SK-N-SH treated with all-trans-retinoic acid at 6 μM for 48 hours (cell line): Measurements from ENCODE around the gene TIPARP.

Experiments used
- ATAC-seq: fragments of 200-7000 bp; cut with Tn5 transposase; 3 replicates; pipeline ENCODE4 v1.9.1; 2020; ENCODE audit warnings: mild to moderate bottlenecking, moderate library complexity
- ARNTL ChIP-seq: fragments of 450-650 bp; formaldehyde crosslinking; IDR thresholded peaks from 2 replicates; pipeline ENCODE4 v1.5.0; 2020; ENCODE audit warnings: low read depth, mild to moderate bottlenecking, moderate library complexity, borderline replicate concordance
- BACH2 ChIP-seq: fragments of 250-450 bp; sonication (Bioruptor Pico); IDR thresholded peaks from 2 replicates; pipeline ENCODE4 v1.9.0; 2021; ENCODE audit warnings: mild to moderate bottlenecking, borderline replicate concordance
- CREB5 ChIP-seq: fragments of 250-450 bp; sonication (Bioruptor Pico); IDR thresholded peaks from 2 replicates; pipeline ENCODE4 v1.5.1; 2020; ENCODE audit warnings: low read depth, mild to moderate bottlenecking, moderate library complexity
- CSDC2 ChIP-seq: fragments of 250-450 bp; sonication (Bioruptor Pico); IDR thresholded peaks from 2 replicates; pipeline ENCODE4 v1.5.0; 2020; ENCODE audit warnings: mild to moderate bottlenecking, moderate library complexity
- ESRRG ChIP-seq: fragments of 250-450 bp; sonication (Bioruptor Pico); IDR thresholded peaks from 2 replicates; pipeline ENCODE4 v1.6.1; 2021; ENCODE audit warnings: mild to moderate bottlenecking
- GLIS3 ChIP-seq: fragments of 250-450 bp; sonication (Bioruptor Pico); IDR thresholded peaks from 2 replicates; pipeline ENCODE4 v1.5.0; 2020; ENCODE audit warnings: mild to moderate bottlenecking, moderate library complexity
- ISL1 ChIP-seq: fragments of 250-450 bp; sonication (Bioruptor Pico); IDR thresholded peaks from 2 replicates; pipeline ENCODE4 v2.1.2; 2022; ENCODE audit warnings: mild to moderate bottlenecking, moderate library complexity
- OSR1 ChIP-seq: fragments of 250-450 bp; sonication (Bioruptor Pico); IDR thresholded peaks from 2 replicates; pipeline ENCODE4 v1.8.0; 2022; ENCODE audit warnings: moderate library complexity, mild to moderate bottlenecking, inconsistent platforms
- PATZ1 ChIP-seq: fragments of 250-450 bp; sonication (Bioruptor Pico); IDR thresholded peaks from 2 replicates; pipeline ENCODE4 v1.8.0; 2020; ENCODE audit warnings: mild to moderate bottlenecking, moderate library complexity, borderline replicate concordance
- POU6F1 ChIP-seq: fragments of 250-450 bp; sonication (Bioruptor Pico); IDR thresholded peaks from 2 replicates; pipeline ENCODE4 v1.8.0; 2021; ENCODE audit warnings: low read depth, mild to moderate bottlenecking, moderate library complexity, borderline replicate concordance
- PPARA ChIP-seq: fragments of 250-450 bp; sonication (Bioruptor Pico); IDR thresholded peaks from 2 replicates; pipeline ENCODE4 v1.5.0; 2020; ENCODE audit warnings: mild to moderate bottlenecking, borderline replicate concordance
- RARB ChIP-seq: fragments of 250-450 bp; sonication (Bioruptor Pico); IDR thresholded peaks from 2 replicates; pipeline ENCODE4 v1.8.0; 2021; ENCODE audit warnings: mild to moderate bottlenecking, moderate library complexity
- SNAI2 ChIP-seq: fragments of 250-450 bp; sonication (Bioruptor Pico); IDR thresholded peaks from 2 replicates; pipeline ENCODE4 v1.5.0; 2020; ENCODE audit warnings: mild to moderate bottlenecking, moderate library complexity
- TCF4 ChIP-seq: fragments of 250-450 bp; sonication (Bioruptor Pico); IDR thresholded peaks from 2 replicates; pipeline ENCODE4 v1.8.0; 2021; ENCODE audit warnings: mild to moderate bottlenecking, moderate library complexity, borderline replicate concordance
- TOX ChIP-seq: fragments of 250-450 bp; sonication (Bioruptor Pico); IDR thresholded peaks from 2 replicates; pipeline ENCODE4 v1.8.0; 2021; ENCODE audit warnings: mild to moderate bottlenecking, moderate library complexity, borderline replicate concordance
- ZC3H10 ChIP-seq: fragments of 250-450 bp; sonication (Bioruptor Pico); IDR thresholded peaks from 2 replicates; pipeline ENCODE4 v1.5.1; 2021; ENCODE audit warnings: mild to moderate bottlenecking, moderate library complexity
- ZFP3 ChIP-seq: fragments of 250-450 bp; sonication (Bioruptor Pico); IDR thresholded peaks from 2 replicates; pipeline ENCODE4 v1.5.0; 2020; ENCODE audit warnings: mild to moderate bottlenecking, moderate library complexity
- ZFP30 ChIP-seq: fragments of 450-650 bp; formaldehyde crosslinking; IDR thresholded peaks from 2 replicates; pipeline ENCODE4 v1.5.0; 2022; ENCODE audit warnings: mild to moderate bottlenecking, moderate library complexity
- ZNF565 ChIP-seq: fragments of 450-650 bp; formaldehyde crosslinking; conservative IDR thresholded peaks from 2 replicates; pipeline ENCODE4 v1.5.0; 2020; ENCODE audit warnings: low read depth, mild to moderate bottlenecking, moderate library complexity
- ZNF70 ChIP-seq: fragments of 450-650 bp; formaldehyde crosslinking; IDR thresholded peaks from 2 replicates; pipeline ENCODE4 v1.5.0; 2020; ENCODE audit warnings: mild to moderate bottlenecking, moderate library complexity
- ZNF8 ChIP-seq: fragments of 450-650 bp; formaldehyde crosslinking; IDR thresholded peaks from 2 replicates; pipeline ENCODE4 v1.5.0; 2020; ENCODE audit warnings: mild to moderate bottlenecking, moderate library complexity
- TF ChIP-seq, protein P1 (sequence below): fragments of 250-450 bp; sonication (Bioruptor Pico); IDR thresholded peaks from 2 replicates; pipeline ENCODE4 v1.5.1; 2021; ENCODE audit warnings: mild to moderate bottlenecking, moderate library complexity
- TF ChIP-seq, protein P2 (sequence below): fragments of 250-450 bp; sonication (Bioruptor Pico); IDR thresholded peaks from 2 replicates; pipeline ENCODE4 v1.5.0; 2020; ENCODE audit warnings: mild to moderate bottlenecking, moderate library complexity

TIPARP gene

DNA sequence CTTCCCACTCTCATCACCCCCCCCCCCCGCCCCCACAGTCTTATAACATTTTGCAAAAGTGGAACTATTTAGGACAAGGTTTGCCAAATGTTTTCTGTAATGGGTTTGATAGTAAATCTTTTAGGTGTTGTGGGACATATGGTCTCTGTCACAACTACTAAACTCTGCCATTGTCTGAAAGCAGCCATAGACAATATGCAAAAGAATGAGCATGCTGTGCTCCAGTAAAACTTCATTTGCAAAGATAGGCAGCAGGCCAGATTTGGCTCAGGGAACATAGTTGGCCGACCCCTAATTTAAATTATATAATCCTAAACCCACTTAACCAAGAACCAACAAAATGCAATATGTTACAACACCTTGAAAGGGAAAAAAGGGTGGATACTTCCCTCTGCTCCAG lies 46.4 kb downstream of the TIPARP start:
- ATAC-seq: no peak
- no peak for TF ChIP-seq ARNTL (CRISPR knock-in tag)
- no peak for TF ChIP-seq ZC3H10 (CRISPR knock-in tag)
- no peak for TF ChIP-seq POU6F1 (CRISPR knock-in tag)
- no peak for TF ChIP-seq ZFP30 (CRISPR knock-in tag)
- TF ChIP-seq ZNF8 (CRISPR knock-in tag): no peak
- no peak for TF ChIP-seq ZNF565 (CRISPR knock-in tag)
- no peak for TF ChIP-seq BACH2 (CRISPR knock-in tag)
- TF ChIP-seq, protein P1, sequence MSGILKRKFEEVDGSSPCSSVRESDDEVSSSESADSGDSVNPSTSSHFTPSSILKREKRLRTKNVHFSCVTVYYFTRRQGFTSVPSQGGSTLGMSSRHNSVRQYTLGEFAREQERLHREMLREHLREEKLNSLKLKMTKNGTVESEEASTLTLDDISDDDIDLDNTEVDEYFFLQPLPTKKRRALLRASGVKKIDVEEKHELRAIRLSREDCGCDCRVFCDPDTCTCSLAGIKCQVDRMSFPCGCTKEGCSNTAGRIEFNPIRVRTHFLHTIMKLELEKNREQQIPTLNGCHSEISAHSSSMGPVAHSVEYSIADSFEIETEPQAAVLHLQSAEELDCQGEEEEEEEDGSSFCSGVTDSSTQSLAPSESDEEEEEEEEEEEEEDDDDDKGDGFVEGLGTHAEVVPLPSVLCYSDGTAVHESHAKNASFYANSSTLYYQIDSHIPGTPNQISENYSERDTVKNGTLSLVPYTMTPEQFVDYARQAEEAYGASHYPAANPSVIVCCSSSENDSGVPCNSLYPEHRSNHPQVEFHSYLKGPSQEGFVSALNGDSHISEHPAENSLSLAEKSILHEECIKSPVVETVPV (CRISPR knock-in tag): no peak
- TF ChIP-seq TCF4 (CRISPR knock-in tag): no peak
- no peak for TF ChIP-seq ZNF70 (CRISPR knock-in tag)
- no peak for TF ChIP-seq ISL1 (CRISPR knock-in tag)
- no peak for TF ChIP-seq OSR1 (CRISPR knock-in tag)
- TF ChIP-seq ZFP3 (CRISPR knock-in tag): no peak
- TF ChIP-seq PPARA (CRISPR knock-in tag): no peak
- no peak for TF ChIP-seq ESRRG (CRISPR knock-in tag)
- TF ChIP-seq TOX (CRISPR knock-in tag): no peak
- TF ChIP-seq CREB5 (CRISPR knock-in tag): no peak
- no peak for TF ChIP-seq SNAI2 (CRISPR knock-in tag)
- TF ChIP-seq CSDC2: no peak
- TF ChIP-seq, all 23 proteins: peak for 0

GRCh38 chr3:156721687-156722618 lies 47.6 kb downstream of the TIPARP start:
- ATAC-seq: no peak
- TF ChIP-seq ZNF565 (CRISPR knock-in tag) (no peak), RARB (CRISPR knock-in tag) (no peak), TCF4 (CRISPR knock-in tag) (no peak), GLIS3 (no peak), TOX (CRISPR knock-in tag) (no peak), ISL1 (CRISPR knock-in tag) (no peak), ZNF70 (CRISPR knock-in tag) (no peak), ZFP3 (CRISPR knock-in tag) (no peak), SNAI2 (CRISPR knock-in tag) (no peak), PPARA (CRISPR knock-in tag) (no peak), ZC3H10 (CRISPR knock-in tag) (no peak), ESRRG (CRISPR knock-in tag) (no peak), ZFP30 (CRISPR knock-in tag) (no peak), PATZ1 (CRISPR knock-in tag) (no peak), CSDC2 (no peak), ZNF8 (CRISPR knock-in tag) (no peak)
- TF ChIP-seq, protein P2, sequence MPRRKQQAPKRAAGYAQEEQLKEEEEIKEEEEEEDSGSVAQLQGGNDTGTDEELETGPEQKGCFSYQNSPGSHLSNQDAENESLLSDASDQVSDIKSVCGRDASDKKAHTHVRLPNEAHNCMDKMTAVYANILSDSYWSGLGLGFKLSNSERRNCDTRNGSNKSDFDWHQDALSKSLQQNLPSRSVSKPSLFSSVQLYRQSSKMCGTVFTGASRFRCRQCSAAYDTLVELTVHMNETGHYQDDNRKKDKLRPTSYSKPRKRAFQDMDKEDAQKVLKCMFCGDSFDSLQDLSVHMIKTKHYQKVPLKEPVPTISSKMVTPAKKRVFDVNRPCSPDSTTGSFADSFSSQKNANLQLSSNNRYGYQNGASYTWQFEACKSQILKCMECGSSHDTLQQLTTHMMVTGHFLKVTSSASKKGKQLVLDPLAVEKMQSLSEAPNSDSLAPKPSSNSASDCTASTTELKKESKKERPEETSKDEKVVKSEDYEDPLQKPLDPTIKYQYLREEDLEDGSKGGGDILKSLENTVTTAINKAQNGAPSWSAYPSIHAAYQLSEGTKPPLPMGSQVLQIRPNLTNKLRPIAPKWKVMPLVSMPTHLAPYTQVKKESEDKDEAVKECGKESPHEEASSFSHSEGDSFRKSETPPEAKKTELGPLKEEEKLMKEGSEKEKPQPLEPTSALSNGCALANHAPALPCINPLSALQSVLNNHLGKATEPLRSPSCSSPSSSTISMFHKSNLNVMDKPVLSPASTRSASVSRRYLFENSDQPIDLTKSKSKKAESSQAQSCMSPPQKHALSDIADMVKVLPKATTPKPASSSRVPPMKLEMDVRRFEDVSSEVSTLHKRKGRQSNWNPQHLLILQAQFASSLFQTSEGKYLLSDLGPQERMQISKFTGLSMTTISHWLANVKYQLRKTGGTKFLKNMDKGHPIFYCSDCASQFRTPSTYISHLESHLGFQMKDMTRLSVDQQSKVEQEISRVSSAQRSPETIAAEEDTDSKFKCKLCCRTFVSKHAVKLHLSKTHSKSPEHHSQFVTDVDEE (CRISPR knock-in tag): no peak
- TF ChIP-seq, protein P1 (CRISPR knock-in tag): no peak
